Neural cell (in vitro differentiated cells): Measurements from ENCODE around the gene SIVA1.

Experiments
- CTCF ChIP-seq: fragments of 450-650 bp; IDR thresholded peaks from 2 replicates; pipeline ENCODE4 v1.5.1; 2014; ENCODE audit warnings: antibody characterized with exemption, mild to moderate bottlenecking, moderate library complexity; ENCODE audit not compliant: poor library complexity, severe bottlenecking
- EP300 ChIP-seq: fragments of 450-650 bp; conservative IDR thresholded peaks from 2 replicates; pipeline ENCODE4 v1.6.1; 2014; ENCODE audit warnings: antibody characterized with exemption, mild to moderate bottlenecking, moderate library complexity; ENCODE audit not compliant: poor library complexity, severe bottlenecking
- EZH2 ChIP-seq: fragments of 200-600, 300-800 bp; shearing (Covaris generic), sonication (generic); IDR thresholded peaks from 2 replicates; pipeline ENCODE4 v1.6.1; 2014; ENCODE audit warnings: antibody characterized with exemption, low read length, borderline replicate concordance, mild to moderate bottlenecking; ENCODE audit not compliant: insufficient read depth, poor library complexity, severe bottlenecking
- MXI1 ChIP-seq: fragments of 450-650 bp; conservative IDR thresholded peaks from 2 replicates; pipeline ENCODE4 v1.6.1; 2014; ENCODE audit warnings: antibody characterized with exemption, mild to moderate bottlenecking; ENCODE audit not compliant: poor library complexity, severe bottlenecking
- POLR2AphosphoS5 ChIP-seq: IDR thresholded peaks from 2 replicates; pipeline ENCODE4 v1.6.1; 2012
- RAD21 ChIP-seq: fragments of 450-650 bp; conservative IDR thresholded peaks from 2 replicates; pipeline ENCODE4 v1.6.1; 2014; ENCODE audit warnings: antibody characterized with exemption, mild to moderate bottlenecking, moderate library complexity
- SMC3 ChIP-seq: fragments of 450-650 bp; conservative IDR thresholded peaks from 2 replicates; pipeline ENCODE4 v1.6.1; 2014; ENCODE audit warnings: antibody characterized with exemption, mild to moderate bottlenecking, moderate library complexity; ENCODE audit not compliant: poor library complexity
- TAF1 ChIP-seq: IDR thresholded peaks from 2 replicates; pipeline ENCODE4 v1.6.1; 2012; ENCODE audit warnings: low read depth
- TF ChIP-seq, protein P1 (sequence below): IDR thresholded peaks from 2 replicates; pipeline ENCODE4 v1.6.1; 2012; ENCODE audit warnings: borderline replicate concordance

DNA sequence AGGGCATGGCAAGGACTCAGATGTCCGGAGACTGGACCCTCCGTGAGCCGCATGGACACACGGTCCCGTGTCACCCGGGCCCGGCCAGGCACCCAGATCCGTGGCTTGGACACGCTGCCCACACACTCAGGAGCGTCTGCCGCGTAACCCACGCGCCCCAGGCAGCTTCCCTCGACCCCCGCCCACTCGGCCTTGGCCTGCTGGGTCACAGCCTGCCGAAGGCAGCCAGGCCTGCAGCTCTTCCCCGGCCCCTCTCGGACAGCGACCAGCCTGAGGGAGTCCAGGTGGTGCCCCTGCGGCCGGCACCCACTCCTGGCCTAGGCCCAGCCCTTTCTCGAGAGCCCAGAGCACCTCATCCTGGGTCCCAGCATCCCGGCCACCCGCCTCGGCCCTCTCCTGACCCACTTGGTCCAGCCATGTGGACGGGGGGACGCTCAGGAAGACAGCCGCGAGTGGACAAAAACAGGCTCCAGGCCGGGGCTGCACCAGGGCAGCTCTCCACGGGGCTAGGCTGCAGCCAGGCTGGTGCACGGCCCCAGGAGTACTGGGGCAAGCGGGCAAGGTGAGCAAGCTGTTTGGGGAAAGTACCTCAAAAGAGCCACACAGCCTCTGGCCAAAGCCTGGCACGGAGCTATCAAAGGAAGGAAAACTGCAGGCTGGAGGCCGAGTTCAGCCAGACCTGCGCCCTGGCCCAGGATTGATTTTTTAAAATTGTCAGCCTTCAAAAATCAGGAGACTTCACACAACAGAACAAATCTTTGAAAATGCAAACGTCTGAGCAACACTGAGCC is 36.1 kb downstream of the SIVA1 start:
- TF ChIP-seq MXI1, result no peak
- TF ChIP-seq, protein P1, sequence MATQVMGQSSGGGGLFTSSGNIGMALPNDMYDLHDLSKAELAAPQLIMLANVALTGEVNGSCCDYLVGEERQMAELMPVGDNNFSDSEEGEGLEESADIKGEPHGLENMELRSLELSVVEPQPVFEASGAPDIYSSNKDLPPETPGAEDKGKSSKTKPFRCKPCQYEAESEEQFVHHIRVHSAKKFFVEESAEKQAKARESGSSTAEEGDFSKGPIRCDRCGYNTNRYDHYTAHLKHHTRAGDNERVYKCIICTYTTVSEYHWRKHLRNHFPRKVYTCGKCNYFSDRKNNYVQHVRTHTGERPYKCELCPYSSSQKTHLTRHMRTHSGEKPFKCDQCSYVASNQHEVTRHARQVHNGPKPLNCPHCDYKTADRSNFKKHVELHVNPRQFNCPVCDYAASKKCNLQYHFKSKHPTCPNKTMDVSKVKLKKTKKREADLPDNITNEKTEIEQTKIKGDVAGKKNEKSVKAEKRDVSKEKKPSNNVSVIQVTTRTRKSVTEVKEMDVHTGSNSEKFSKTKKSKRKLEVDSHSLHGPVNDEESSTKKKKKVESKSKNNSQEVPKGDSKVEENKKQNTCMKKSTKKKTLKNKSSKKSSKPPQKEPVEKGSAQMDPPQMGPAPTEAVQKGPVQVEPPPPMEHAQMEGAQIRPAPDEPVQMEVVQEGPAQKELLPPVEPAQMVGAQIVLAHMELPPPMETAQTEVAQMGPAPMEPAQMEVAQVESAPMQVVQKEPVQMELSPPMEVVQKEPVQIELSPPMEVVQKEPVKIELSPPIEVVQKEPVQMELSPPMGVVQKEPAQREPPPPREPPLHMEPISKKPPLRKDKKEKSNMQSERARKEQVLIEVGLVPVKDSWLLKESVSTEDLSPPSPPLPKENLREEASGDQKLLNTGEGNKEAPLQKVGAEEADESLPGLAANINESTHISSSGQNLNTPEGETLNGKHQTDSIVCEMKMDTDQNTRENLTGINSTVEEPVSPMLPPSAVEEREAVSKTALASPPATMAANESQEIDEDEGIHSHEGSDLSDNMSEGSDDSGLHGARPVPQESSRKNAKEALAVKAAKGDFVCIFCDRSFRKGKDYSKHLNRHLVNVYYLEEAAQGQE, result no peak
- TF ChIP-seq CTCF, result no peak
- no peak for TF ChIP-seq EZH2
- no peak for TF ChIP-seq SMC3
- no peak for TF ChIP-seq EP300
- no peak for TF ChIP-seq RAD21
- no peak for TF ChIP-seq POLR2AphosphoS5
- no peak for TF ChIP-seq TAF1
